NCI-H524 treated with DMSO at 0.1 percent for 48 hours (cell line): Measurements from ENCODE around the gene GEMIN7.
A peak's percentile ranks its signal among the peaks of the same experiment; 100 is the strongest.
"Not testable (repeated sequence)": the region's sequence is repeated elsewhere in the genome, so short reads cannot be mapped to it uniquely, and the experiment has no call there.

ENCODE experiments used
- DNase-seq: peaks from one replicate; lab custom pipeline; 2025; lab: John Stamatoyannopoulos, UW

The GEMIN7 gene

DNA sequence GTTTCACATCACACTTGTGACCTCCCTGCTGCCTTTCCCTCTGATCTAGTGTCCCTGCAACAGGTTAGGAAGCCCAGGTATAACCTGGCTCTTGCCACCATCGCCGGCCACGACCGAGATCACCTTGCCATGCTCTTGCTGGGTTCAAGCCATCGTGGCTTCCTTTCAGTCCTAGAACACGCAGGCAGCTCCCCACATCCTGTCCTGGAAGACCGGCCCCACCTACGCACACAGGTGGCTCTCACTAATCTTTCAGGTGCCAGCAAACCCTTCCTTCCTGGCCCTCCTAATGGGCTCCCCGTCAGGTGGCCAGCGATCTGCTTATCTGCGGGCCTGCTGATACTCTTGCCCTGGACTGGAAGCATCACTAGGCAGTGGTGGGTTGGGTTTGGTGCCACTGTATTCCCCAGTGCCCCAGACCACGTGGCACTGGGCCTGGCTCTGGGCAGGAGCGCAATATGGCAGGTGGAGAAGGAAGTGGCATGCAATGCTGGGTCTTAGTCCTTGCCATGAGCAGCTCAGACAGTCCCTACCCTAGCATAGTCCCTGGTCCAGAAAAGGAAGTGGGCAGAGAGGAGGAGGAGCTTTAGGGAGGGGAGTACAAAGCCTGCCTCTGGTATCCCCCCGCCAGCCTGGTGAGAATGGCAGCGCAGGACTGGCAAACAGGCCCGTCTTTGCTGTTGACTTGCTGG lies 25.7 kb downstream of the GEMIN7 start:
- no peak for DNase-seq

DNA sequence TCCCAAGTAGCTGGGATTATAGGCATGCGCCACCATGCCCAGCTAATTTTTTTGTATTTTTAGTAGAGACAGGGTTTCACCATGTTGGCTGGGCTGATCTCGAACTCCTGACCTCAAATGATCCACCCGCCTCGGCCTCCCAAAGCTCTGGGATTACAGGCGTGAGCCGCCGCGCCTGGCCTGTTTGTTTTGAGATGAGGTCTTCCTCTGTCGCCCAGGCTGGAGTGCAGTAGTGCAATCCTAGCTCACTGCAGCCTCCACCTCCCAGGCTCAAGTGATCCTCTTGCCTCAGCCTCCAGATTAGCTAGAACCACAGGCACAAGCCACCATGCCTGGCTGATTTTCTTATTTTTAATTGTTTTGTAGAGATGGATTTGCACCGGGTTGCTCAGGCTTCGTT lies 27.3 kb downstream of the GEMIN7 start:
- not testable (repeated sequence) for DNase-seq

DNA sequence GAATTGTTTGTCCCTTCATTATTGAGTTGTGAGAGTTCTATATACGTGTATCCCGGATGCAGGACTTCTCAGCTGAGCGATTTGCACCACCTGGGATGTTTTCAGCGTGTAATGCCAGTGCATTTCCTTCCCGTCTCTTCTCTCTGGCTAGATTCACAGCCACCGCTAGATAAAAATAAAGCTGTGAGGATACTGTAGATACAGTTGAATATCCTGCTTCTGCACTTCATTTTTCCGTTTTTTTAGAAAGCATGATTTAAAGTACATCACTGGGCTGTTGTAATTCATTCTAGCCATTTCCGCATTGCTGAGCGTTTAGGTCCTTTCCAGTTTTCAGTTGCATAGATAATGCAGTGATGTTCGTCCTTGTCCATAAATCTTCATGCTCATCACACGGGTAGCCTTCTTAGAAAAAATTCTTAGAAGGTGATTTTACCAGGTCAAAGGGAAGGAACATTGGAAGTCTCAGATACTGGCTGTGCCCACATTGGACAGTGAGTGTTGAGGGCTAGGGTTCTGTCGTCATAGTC lies 28.6 kb downstream of the GEMIN7 start:
- DNase-seq, result no peak

DNA sequence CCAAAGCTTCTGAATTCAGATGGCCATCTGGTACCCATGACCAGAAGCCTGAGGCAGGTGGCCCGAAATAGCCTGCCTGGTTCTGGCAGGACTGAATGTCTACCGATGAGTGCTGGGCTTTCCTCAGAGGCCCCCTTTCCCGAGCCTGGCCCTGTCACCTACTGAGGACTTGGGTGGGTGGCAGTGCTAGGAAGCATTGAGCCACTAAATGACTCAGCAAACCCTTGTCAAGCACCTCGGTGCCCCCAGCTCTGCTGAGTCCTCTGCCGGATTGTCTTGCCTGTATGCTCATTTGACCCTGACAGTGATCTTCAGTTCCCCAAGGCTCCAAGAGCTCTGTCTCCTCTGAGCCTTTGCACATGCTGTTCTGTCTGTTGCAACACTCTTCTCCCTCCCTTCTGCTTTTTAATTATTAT lies 31.8 kb downstream of the GEMIN7 start:
- DNase-seq, result no peak

DNA sequence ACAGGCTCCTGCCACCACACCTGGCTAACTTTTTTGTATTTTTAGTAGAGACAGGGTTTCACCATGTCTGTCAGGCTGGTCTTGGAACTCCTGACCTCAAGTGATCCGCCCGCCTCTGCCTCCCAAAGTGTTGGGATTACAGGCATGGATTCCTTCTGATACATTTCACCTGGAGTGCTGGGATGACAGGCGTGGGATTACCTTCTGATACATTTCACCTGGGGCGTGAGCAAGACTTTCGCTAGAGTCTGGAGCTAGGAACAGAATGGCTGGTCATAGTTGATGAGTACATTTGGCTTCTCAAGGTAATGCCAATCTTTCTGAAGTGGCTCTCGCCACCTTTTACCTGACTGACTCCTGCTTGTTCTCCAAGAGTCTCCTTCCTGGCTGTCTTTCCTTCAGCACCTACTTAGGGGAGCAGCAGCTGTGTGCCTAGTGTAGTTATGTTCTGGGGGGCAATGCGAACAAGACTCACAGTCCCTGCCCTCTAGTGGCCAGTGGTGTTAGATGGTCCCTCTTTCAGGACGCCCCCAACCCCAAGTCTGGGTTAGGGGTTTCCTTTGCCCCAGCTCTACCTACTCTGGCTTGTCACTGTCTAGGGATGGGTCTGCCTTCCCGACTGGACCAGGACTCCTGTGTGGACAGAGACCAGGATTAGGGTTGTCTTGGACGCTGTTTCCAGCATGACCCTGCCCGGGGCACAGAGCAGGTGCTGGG lies 33.2 kb downstream of the GEMIN7 start:
- DNase-seq, result no peak

DNA sequence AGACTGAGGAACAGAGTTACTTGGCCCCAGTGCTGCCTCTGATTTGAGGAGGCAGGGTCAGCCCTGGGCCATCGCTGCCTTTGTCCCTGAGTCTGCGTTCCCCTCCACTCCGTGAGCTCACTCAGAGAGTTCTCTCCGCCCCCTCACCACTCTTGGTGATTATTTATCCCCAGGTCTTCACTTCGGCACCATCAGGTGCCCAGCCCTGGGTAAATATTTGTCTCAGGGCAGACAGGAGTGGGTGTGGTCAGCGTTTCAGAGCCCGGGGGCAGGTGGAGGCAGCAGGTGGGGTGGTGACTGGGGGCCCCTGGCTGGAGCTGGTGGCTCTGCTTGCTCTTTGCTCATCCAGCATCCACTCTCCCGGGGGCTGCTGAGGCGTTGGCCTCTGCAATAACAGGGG lies 34.6 kb downstream of the GEMIN7 start:
- no peak for DNase-seq

DNA sequence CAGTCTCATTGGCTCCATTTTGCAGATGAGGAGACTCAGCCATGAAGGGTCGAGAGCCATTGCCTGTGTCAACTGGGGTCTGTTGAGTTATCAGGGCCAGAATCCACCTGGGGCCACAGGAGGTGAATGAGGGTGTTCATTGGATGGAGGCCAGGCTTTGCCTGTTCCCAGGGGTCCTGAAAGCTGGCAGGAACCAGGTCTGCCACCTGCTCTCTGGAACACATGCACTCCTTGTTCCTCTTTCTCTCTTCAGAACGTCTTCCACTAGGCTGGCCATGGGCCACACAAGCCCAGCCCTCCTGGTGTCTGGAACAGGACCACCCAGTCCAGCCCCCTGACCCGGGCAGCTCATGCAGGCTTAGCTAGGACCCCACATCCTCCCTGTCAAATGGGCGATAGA lies 35.1 kb downstream of the GEMIN7 start:
- DNase-seq, result no peak

DNA sequence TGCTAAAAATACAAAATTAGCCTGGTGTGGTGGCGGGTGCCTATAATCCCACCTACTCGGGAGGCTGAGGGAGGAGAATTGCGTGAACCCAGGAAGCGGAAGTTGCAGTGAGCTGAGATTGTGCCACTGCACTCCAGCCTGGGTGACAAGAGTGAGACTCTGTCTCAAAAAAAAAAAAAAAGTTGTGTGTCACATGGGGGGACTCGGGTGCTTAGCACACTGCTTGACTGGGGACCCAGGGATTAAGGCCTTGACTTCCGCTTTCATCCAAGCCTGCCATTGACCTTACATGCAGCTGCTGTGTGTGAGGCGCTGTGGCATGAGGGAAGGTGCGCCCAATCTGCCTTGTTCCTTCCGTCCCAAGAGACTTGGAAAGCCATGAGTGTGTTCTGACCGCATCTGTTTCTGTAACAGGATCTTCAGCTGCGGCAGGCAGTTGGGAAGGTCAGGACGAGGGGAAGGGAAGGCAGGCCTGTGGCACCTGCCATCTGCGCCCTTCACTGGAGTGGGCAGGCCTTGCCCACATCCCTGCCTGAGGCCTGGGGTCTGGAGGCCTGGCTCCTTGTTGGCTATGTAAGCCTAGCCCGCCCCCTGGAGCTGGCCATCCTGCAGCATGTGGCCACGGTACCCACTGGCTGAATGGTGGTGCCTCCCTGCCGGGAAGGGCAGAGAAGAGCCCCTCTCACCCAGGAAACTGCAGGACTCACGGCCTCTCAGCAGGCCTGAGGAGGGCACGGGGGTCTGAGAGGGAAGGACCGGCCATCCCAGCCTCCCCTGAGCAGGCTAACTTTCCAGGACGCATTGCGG lies 37.0 kb downstream of the GEMIN7 start:
- peak; percentile 92 for DNase-seq

DNA sequence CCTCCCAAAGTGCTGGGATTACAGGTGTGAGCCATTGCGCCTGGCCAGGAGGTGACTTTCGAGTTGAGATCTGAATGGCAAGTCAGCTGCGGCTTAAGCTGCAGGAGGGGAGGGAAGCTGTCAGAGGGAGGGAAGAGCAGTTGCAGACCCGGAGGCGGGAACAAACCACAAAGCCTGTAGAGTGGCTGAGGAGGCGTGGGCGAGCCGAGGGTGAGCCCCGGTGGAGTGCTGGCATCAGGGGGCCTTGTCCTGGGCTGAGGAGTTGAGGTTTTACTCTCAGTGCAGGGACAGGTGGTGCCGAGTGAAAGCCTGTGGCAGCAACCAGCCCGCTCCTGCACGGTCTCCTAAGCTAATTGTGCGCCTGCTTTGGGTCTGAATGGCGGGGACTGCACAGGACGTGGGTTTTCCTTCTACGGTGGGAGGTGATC lies 38.1 kb downstream of the GEMIN7 start:
- peak; percentile 29 for DNase-seq

DNA sequence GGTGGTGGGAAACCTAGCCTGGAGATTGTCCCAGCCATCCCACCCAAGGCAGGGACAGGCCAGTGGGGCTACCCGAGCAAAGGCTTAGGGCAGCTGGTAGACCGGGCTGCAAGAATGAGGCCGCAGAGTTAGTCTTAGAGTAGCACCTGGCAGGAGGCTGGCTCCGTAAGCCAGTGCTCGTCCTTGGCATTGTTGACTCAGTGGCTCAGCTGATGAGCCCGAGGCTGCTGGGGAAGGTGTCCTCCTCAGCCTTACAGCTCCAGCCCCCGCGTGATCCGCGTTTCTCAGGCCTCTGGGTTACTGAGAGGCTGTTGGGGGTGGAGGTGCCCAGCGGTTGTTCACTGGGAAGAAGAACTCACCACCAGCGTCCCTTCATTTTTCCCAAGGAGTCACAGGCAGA lies 38.6 kb downstream of the GEMIN7 start:
- no peak for DNase-seq

DNA sequence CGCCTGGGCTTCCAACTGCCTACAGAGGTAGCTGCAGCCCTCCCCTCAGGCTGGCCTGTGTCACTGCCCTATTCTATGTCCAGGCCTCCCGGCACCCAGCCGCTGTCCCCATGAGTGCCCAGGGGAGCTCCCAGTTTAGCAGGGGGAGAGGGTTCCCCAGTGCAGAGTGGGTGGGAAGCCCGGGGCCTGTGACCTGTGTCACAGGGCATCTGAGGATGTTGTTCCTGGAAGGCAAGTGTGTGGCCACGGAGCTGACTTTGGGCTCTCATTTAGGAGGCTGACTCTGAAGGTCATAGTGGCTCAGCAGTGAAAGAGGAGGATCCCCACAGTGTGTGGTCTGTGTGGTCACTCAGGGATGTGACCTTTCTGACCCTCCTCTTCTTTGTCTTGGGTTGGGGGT lies 39.0 kb downstream of the GEMIN7 start:
- DNase-seq, result no peak

DNA sequence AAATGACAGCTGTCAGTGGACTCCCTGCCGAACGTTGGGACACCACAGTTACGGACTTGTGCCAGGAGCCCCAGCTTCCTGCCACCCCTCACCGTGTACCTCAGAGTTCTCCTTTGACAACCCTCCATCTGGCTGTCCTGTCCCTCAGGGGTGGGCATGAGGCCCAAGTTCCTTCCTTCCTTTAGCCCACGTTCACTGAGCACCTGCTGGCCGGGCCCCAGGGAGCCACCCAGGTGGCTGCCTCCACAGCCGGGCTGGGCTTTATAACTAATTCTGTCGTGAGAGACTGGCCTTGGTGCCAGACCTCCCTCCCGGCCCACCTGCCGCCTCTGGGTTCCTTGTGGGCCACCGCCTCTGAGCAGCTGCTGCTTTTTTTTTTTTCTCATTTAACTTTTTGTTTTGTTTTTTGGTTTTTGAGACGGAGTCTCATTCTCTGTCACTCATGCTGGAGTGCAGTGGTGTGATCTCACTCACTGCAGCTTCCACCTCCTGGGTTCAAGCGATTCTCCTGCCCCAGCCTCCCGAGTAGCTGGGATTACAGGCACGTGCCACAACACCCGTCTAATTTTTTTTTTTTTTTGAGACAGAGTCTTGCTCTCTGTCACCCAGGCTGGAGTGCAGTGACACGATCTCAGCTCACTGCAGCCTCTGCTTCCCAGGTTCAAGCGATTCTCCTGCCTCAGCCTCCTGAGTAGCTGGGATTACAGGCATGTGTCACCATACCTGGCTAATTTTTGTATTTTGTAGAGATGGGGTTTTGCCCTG lies 39.7 kb downstream of the GEMIN7 start:
- DNase-seq, result not testable (repeated sequence)

DNA sequence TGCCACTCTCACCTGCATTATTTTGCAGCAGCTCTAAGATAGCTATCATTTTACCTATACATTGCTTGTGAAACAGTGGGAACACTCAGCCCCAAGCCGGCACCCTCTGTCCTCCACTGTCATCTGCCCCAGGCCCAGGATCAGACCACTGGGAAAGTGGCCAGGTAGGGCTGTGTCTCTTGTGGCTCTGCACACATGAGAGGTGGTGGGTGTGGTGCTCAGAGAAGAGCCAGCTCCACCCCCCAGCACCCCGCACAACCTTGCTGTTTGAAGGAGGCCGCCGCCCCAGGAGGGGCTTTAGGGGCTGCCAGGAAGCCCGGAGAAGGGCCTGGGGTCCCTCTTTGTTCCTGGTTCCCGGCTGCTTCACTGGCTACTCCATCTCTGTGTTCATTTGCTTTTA lies 40.5 kb downstream of the GEMIN7 start:
- no peak for DNase-seq

DNA sequence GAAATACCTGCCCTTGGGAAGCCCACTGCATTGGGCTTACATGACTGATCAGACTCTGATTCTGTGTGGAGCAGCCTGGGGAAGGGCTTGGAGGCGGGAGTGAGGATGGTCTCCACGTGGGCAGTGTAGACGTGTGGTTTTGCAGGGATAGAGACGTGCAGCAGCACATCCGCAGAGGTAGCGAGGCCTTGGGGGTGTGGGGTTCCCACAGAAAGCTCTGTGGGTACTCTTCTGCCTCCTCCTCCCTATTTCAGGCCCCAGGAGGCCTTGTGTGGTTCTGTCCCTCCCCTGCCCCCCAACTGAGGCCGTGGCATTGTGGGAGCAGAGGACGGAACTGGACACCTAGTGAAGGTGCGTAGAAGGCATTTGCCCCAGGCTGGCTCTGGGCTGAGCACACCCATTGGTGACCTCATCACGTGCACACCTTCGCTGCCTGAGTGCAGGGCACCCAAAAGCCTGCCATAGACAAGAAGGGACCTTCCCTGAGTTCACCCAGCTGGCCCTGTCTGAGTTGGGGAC lies 42.8 kb downstream of the GEMIN7 start:
- DNase-seq, result no peak

DNA sequence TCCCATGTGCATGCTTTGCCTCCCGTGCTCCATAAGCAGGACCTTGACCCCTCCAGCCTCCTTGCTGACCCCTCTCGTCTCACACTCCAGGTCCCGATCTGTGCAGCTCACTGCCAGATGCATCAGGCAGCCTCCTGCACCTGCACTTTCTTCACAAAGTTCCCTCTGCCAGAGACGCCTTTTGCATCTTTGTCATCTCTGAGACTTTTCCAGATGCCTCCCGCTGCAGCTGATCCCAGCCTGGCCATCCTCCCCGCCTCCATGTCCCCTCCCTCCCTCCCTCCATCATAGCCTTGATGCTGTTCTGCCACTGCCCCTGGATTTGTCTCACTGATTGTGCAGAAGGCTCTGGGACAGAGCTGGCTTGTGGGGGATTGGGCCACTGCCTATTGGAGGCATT lies 43.8 kb downstream of the GEMIN7 start:
- DNase-seq, result no peak

DNA sequence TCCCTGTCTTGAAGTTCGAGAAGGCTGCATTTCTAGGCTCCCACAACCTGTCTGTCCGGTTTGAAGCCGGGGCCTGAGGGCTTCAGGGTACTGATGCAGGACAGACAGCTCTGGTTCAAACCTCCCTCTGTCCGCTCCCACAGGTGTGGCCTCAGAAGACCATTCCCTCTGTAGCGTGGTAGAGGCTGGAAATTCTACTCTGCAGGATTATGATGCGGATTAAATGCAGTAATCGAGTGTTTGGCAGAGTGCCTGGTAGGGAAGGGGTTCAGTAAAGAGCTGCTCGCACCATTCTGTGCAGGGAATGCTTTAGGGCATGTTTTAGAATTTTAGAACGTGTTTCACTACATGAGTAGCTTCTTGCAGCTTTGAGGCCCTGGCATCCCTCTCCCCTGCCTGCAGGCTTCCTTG lies 44.4 kb downstream of the GEMIN7 start:
- peak; percentile 44 for DNase-seq

DNA sequence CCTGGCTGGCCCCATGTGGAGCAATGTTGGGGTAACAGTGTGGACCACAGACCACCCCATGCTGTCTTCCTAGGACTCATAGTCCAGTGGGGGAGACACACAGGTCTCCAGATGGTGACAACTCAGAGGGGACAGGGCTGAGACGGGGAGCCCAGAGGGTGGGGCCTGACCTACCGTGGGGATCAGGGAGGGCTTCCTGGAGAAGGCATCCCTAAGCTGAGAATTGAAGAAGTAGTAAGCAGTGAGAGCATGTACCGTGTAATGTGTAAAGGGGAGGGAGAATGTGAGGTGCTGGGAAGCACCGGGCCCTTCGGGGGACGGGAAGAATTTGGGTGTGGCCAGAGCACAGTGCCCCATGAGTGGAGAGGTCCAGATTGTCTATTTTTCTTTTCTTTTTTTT lies 45.0 kb downstream of the GEMIN7 start:
- no peak for DNase-seq

DNA sequence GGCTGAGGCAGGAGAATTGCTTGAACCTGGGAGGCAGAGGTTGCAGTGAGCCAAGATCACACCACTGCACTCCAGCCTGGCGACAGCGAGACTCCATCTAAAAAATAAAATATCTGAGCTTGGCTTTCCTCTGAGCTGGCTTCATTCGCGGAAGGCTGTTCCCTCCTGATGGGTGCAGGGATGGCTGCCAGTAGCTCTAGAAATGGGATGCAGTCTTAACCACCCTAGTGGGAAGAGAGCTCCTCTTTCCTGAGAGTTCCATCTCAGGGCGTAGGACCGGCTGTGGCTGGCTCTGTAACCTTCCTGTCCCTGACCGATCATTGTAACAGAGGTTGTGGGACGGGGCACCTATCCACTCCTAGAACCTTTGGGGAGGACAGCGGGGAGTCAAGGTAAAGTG lies 46.3 kb downstream of the GEMIN7 start:
- DNase-seq, result no peak

DNA sequence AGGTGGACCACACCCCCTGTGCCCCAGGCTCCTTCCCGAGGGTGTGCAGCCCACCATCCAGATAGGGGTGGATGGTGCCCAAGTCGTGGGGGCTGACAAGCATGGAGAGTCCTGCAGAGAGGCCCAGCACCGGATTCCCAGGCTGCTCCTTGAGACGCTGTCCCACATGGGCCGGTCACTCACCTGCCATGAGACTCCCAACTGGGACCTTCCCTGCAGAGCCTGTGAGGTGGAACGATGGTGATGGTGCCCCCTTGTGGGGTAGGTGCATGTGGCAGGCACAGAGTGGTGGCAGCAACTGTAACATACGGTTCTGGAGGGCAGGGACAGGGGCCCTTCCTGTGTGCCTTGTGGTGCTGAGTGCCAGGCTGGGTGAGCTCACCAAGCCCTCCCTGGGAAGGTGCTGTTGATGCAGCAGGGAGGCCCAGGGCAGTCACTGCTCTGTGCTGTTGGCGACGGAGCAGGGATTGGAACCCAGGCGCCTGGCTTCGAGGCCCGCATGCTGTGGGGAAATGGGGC lies 47.0 kb downstream of the GEMIN7 start:
- DNase-seq, result peak; percentile 14

DNA sequence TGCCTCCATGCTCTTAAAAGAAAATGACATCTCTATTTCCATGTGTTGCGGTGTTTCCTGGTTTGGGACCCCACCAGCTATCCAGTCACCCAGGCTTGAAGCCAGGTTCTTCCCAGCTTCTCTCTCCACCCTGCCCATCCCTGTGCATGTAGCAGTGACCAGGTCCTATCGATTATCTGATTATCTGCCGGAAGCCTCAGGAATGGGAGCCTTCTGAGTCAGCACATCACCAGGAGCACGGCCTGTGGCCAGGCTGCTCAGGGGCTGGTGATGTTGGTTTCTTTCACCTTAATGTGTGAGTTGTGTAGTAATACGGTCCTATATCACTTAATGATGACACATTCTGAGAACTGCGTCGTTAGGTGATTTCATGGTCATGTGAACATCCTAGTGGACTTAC lies 47.6 kb downstream of the GEMIN7 start:
- no peak for DNase-seq

DNA sequence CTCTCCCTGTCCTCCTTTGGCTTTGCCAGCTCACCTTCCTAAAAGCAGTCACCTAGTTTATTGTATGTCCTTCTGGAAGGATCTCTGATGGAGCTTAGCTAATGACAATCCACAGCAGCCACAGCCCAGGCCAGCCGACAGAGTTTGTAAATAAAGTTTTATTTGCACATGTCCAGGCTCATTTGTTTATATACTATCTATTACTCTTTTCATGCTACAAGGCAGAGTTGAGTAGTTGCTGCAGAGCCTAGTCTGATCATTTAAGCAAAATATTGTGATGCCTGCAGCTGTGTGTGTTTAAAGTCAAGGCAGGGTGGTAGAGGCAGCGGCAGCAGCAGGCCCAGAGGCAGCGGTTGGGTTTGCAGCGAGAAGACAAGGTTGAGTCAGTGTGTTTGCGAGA lies 49.1 kb downstream of the GEMIN7 start:
- no peak for DNase-seq
